Stimulated activated CD4-positive, alpha-beta T cell treated with anti-CD3 and anti-CD28 coated beads, TNF-alpha, amount 100 ng/mL, for 4 hours (primary cell): ENCODE results near the gene ABTB2.

Source experiments
- DNase-seq, 3 experiments: peaks; one replicate each; pipeline ENCODE4 v3.0.0-alpha.2; 2020; ENCODE audit warnings: low read depth in 3 of 3

The ABTB2 gene

DNA sequence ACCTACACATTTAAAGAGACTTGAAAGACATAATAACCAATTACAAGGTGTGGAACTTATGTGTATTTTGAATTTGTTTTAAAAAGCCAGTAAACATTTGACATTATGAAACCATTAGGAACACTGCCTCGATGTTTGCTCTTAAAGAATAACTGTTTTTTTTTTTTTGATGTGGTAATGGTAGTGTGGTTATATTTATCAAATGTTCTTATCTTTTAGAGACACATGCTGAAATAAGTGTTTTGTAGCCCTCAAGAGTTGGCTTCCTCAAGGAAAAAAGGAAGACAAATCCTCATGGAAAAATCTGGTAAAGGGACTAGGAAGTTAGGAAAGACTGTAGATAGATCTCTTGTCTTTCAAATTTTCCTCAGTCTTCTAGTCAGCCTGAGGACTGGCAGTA is 2.2 kb upstream of the ABTB2 start:
- no peak for DNase-seq

DNA sequence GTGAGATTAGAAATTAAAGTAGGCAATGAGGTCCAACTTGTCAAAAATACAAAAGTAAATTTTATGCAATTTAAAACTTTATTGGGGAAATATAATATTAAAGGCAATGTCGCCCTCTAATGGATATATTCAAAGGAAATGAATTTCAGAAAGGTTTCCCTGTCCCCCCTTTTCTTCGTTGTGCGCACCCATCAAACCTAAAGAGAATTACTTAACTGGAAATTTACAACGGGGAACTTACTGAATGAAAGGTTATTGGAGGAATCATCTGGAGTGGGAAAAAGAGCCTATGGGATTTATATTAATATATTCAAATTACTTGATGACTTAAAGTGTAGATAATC is 1.7 kb upstream of the ABTB2 start:
- DNase-seq, result no peak

- peak; percentile 33 to 59 (median 57) for DNase-seq
Observed at GRCh38 chr11:34358728-34359547, 1.1 kb upstream of the ABTB2 start.

GRCh38 chr11:34358258-34358727 is 483 bp upstream of the ABTB2 start:
- no peak for DNase-seq

DNA sequence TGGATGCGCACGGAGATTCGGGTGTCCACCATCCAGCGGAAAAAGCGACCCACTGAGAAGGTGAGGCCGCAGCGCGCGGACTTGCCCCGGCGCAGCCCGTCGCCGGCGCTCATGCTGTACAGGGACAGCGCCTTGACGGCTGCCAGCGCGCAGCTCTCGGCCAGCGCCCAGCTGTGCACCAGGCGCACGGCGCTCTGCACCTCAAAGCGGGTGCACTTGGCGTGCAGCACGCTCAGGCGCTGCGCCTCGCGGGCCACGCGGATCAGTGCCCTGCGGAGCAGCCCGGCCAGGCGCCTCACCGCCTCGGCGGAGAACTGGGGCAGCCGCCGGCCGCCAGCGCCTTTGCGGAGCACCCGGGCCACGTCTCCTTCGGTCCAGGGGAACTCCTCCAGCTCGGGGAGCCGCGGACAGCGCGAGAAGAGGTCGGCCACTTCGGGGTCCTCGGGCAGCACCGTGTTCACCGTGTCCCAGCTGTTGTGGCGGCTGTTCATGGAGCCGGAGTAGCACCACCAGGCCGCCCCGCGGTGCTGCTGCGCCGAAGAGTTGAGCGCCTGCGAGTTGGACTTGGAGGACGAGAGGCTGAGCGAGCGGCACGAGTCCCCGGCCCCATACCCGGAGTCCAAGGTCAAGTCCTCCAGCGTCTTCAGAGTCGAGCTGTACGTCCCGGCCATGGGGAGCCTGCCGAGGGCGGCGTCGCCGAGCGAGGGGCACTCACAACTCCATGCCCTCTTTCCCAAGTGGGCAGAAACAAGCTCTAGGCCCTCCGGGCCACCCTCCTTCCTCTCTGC is 703 bp downstream of the ABTB2 start:
- peak in 2 of 3 experiments; percentile 33 to 43 for DNase-seq

GRCh38 chr11:34356576-34356912 is 1.3 kb downstream of the ABTB2 start:
- no peak for DNase-seq

DNA sequence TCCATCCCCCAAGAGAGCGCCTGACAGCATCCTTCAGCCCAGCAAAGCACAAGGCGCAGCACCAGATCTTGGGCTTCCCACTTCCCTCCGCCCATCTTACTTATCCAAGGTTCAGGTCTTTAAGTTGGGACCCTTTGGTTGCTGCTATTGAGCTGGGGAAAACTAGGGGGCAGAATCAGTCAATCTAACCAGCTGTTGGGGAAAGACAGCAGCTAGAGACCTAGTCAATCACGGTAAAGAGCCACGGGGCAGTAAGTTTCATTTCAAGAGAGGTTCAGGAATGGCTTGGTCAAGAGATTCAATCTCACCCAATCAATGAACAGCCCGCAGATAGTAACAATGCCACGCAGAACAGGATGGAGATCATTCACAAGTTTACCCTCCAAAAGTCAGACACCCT is 1.7 kb downstream of the ABTB2 start:
- DNase-seq, result no peak

DNA sequence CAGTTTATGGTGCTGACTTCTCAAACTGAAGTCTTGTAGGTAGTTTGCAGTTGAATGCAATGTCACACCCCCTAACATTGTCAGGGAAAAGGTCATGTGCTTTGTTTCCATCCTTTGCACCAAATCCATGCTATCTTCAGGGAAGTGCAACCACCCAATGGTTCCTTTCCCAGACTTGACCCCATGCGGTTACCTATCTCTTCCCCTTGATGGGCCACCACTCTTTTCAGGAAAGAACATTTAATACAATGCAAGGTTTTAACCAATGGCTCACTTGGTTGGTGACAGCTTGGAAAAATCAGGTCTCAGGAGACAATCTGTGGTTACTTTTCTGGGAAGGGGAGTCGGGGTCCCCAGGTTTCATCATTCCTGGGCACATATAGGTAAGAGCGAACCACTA is 2.1 kb downstream of the ABTB2 start:
- DNase-seq, result no peak

- no peak for DNase-seq
Observed at GRCh38 chr11:34354782-34355181, 3.0 kb downstream of the ABTB2 start.

DNA sequence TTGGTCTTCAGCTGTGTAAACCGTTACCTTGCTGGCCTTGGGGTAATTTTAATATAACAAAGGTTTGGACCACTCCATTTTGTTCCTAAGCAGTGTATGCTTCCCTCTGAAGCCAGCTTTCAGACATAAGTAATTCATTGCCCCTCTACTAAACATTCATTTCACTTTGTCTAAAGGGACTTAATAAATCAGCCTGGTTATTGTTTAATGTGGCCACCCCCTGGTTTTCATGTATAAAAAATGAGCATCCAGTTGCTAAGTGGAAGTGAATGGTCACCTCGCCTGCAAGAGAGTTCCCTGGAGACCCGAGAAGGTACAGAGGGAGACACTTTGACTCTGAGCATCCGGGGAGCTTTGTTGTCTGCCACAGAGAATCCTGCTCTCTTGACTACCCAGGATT is 3.9 kb downstream of the ABTB2 start:
- DNase-seq, result no peak

DNA sequence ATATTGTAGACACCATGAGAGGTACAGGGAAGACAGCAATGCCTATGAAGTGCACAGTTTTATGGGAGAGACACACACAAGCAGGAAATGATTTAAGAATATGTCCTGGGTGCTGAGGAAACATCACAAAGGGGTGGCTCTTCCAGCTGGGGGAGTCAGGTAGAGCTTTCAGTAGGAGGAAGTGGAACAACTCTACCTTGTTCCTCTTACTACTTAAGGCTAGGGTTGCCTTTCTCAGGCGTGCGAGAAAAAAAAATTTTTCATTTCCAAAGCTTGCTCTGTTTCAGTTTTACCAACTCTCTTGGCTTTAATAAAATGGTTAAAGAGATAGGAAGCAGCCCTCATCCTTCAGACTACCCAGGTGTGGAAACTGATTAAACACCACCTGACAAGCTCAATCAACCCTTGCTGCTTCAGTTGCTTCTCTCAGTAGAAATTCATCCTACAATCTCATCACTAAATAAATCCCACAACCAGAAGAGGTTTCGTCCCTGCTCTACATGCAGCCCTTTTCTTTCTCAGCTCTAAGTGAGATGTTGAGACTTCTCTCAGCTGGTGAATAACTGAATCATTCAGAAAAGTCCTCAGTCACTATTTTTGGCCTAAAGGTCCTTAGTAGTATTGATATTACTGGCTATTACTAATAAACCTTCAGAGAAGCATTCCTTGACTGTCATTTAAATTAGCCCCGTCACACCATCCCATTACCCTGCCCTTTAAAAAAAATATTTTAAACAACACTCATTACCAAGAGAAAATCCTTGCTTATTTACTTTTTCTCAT is 5.9 kb downstream of the ABTB2 start:
- no peak for DNase-seq

GRCh38 chr11:34351051-34351450 is 6.8 kb downstream of the ABTB2 start:
- DNase-seq, result no peak

DNA sequence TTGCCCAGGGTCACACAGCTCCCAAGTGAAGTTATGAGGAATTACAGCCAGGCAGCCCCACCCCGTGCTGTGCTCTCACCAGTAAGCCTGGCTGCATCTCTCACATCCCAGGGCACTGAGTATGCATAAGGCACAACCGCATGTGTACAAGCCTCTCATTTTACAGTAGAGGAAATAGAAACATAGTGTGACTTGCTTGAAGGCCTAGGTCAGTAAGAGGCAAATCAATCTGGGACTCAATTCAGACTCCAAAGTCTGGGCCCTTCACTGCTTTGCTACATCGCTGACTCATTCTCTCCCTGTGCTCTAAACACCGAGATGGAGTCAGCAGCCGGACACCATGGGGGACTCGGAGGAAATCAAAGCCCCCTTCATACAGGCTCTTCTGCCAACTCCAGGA is 7.9 kb downstream of the ABTB2 start:
- no peak for DNase-seq

GRCh38 chr11:34348919-34349318 is 8.9 kb downstream of the ABTB2 start:
- DNase-seq, result no peak

DNA sequence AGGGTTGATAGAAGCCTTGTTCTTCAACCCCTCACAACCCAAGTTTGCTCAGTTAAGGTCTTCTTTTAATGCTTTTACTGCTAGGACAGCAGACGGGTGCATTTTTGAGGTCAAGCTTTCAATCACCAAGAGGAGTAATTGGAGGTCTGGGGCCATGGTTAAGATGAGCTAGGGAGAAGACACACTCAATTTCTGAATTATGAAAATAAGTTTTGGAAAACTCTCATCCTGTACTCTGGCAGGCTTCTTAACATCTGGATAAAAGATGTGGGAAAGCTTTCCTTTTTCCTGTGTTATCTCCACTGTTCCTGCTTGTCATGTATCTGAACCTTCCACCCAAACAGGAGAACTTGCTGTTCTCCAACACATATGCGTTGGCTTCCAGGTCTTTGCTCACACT is 9.7 kb downstream of the ABTB2 start:
- no peak for DNase-seq

GRCh38 chr11:34346551-34346950 is 11.3 kb downstream of the ABTB2 start:
- DNase-seq, result no peak

DNA sequence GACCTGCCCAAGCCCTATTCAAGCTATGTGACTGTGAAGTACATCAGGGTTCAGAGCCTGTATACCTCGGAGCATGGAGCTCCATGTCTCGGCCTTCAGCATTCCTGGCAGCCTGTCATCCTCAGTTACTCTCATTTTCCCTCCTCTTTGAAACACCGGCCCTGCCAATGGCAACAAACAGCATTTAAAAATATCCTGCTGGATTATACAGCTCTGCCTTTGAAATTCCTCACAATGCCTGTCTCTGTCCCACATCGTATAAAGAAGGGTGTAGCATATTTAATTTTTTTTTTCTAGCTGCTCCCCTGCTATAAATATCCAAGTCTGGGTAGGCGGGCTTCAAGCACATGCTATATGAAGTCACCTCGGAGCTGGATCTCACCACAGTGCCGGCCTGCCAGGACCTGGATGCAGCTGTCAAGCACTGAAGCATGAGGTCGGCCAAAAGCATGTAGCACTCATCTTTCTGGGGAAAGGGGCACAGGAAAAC is 11.8 kb downstream of the ABTB2 start:
- no peak for DNase-seq

GRCh38 chr11:34345540-34345876 is 12.3 kb downstream of the ABTB2 start:
- no peak for DNase-seq

- DNase-seq, result no peak
Observed at GRCh38 chr11:34344768-34345539, 12.9 kb downstream of the ABTB2 start.

GRCh38 chr11:34344410-34344767 is 13.4 kb downstream of the ABTB2 start:
- DNase-seq, result no peak

GRCh38 chr11:34343686-34344085 is 14.1 kb downstream of the ABTB2 start:
- DNase-seq, result no peak

GRCh38 chr11:34343153-34343552 is 14.7 kb downstream of the ABTB2 start:
- no peak for DNase-seq
